ENCODE measurements around the gene DSCAM. TPM values are rescaled to one million over a fixed set of nuclear protein-coding genes. Genes with fewer than 3 reads are reported as not detected.
A peak's percentile ranks its signal among the peaks of the same experiment; 100 is the strongest.

Gene DSCAM
- polyA plus RNA-seq, 4 donors: under 0.01 to 0.22 (median 0.13) TPM; not detected in 1

GRCh38 chr21:40130476-40130875 lies 716.5 kb downstream of the DSCAM start:
- Histone ChIP-seq H3K4me1 (ENCODE audit: control insufficient read depth in 3 of 3, insufficient read depth in 2 of 3, low read depth in 1 of 3, low read length in 2 of 3) (no peaks in the 10 kb centered on the region), H3K9me3 (ENCODE audit: control insufficient read depth in 2 of 2, insufficient read depth in 1 of 2, low read depth in 1 of 2, low read length in 1 of 2) (peaks cover 0 to 5% of the 10 kb centered on the region in 2 donors), H3K36me3 (ENCODE audit: control insufficient read depth in 3 of 3, insufficient read depth in 2 of 3, low read depth in 1 of 3, low read length in 3 of 3) (no peaks in the 10 kb centered on the region), H3K27me3 (ENCODE audit: control insufficient read depth in 3 of 3, insufficient read depth in 3 of 3, low read length in 3 of 3) (no peaks in the 10 kb centered on the region), H3K4me3 (ENCODE audit: low read depth in 1 of 3, low read length in 3 of 3) (no peak overlapping the region), H3K27ac (ENCODE audit: low read depth in 1 of 3, low read length in 2 of 3) (no peak overlapping the region)
- WGBS, 3 donors: 92 to 96% (median 96%) methylated on average over 3 of the region's 3 CpGs
- FAIRE-seq (no peak), DNase-seq (no peak)

DNA sequence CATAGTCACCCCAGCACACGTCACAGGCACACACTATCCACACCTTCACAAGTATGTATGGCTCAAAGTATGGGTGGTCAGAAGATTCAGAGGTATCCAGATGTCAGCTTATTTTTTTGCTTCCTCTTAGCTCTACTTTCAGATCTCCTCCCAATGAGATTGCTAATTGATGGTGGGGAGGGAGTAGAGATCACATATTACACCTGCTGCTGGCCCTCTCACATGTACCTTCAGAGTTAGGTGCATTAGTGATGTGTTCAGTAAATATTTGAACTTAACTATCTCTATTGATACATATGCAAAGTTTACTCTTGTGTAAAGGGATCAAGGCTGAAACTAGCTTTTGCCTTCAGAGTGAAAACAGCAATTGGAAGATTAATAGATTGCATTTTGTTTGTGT lies 717.1 kb downstream of the DSCAM start:
- peaks cover 0 to 5% of the 10 kb centered on the region in 2 donors for H3K9me3 ChIP-seq (ENCODE audit: control insufficient read depth in 2 of 2, insufficient read depth in 1 of 2, low read depth in 1 of 2, low read length in 1 of 2)
- no peak overlapping the region for H3K4me3 ChIP-seq (ENCODE audit: low read depth in 1 of 3, low read length in 3 of 3)
- no peaks in the 10 kb centered on the region for H3K36me3 ChIP-seq (ENCODE audit: control insufficient read depth in 3 of 3, insufficient read depth in 2 of 3, low read depth in 1 of 3, low read length in 3 of 3)
- DNase-seq (peak in 1 of 2 donors; percentile 12), FAIRE-seq (no peak)
- 25 to 72% (median 40%) methylated on average over 1 of the region's 1 CpG for WGBS, 3 donors
- H3K4me1 ChIP-seq (ENCODE audit: control insufficient read depth in 3 of 3, insufficient read depth in 2 of 3, low read depth in 1 of 3, low read length in 2 of 3): no peaks in the 10 kb centered on the region
- H3K27me3 ChIP-seq (ENCODE audit: control insufficient read depth in 3 of 3, insufficient read depth in 3 of 3, low read length in 3 of 3): no peaks in the 10 kb centered on the region
- no peak overlapping the region for H3K27ac ChIP-seq (ENCODE audit: low read depth in 1 of 3, low read length in 2 of 3)

DNA sequence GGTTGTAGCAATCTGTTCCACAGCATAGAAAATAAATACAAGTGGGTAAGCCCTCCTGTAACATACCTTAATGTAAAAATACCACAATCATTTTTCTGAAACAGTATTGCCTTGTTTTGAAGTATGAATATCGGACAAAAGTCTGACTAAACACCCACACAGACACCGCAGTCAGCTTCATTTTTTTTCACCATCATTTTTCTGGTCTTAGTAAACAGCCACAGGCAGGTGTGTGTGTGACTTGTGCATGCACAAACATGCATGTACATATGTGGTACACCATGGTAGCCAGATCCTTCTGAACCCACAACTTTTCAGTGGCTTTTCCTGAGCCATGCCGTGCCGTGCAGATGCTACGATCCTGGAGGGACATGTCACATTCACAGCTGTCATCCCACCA lies 718.1 kb downstream of the DSCAM start:
- WGBS, 3 donors: 82 to 90% (median 90%) methylated on average over 5 of the region's 5 CpGs
- no peaks in the 10 kb centered on the region for H3K36me3 ChIP-seq (ENCODE audit: control insufficient read depth in 3 of 3, insufficient read depth in 2 of 3, low read depth in 1 of 3, low read length in 3 of 3)
- FAIRE-seq: no peak
- H3K9me3 ChIP-seq (ENCODE audit: control insufficient read depth in 2 of 2, insufficient read depth in 1 of 2, low read depth in 1 of 2, low read length in 1 of 2): peaks cover 0 to 5% of the 10 kb centered on the region in 2 donors
- H3K27ac ChIP-seq (ENCODE audit: low read depth in 1 of 3, low read length in 2 of 3): no peak overlapping the region
- no peaks in the 10 kb centered on the region for H3K27me3 ChIP-seq (ENCODE audit: control insufficient read depth in 3 of 3, insufficient read depth in 3 of 3, low read length in 3 of 3)
- DNase-seq: no peak
- H3K4me3 ChIP-seq (ENCODE audit: low read depth in 1 of 3, low read length in 3 of 3): no peak overlapping the region
- no peaks in the 10 kb centered on the region for H3K4me1 ChIP-seq (ENCODE audit: control insufficient read depth in 3 of 3, insufficient read depth in 2 of 3, low read depth in 1 of 3, low read length in 2 of 3)

DNA sequence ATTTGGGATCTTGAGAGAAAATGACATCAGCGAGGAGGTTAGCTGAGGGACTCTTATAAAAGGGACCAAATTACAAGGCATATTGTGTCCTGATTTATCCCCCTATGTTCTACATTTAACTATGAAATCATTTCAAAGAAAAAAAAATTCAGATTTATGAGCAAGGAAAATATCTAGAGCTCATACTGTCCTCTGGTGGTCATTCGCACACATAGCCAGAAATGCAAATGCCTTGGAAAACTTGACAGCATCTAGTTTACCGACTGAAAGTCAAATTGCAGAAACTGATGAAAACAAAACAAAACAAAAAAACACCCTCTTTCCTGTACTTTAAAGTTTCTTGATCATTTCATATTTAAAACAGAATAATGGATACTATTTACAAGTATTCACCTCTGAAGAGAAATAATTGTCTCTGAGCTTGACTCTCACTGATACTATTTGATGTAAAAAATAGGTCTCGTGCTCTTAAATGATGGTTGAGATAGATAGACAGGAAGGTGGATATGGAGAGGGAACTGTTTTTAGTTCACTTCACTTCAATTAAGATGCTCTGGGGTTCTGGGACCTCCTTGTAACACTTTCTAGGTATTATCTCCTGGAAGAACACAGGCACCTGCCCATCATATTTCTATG lies 725.9 kb downstream of the DSCAM start:
- no peak for FAIRE-seq

GRCh38 chr21:40118527-40118926 lies 728.4 kb downstream of the DSCAM start:
- H3K9me3 ChIP-seq (ENCODE audit: control insufficient read depth in 2 of 2, insufficient read depth in 1 of 2, low read depth in 1 of 2, low read length in 1 of 2): no peaks in the 10 kb centered on the region
- H3K4me1 ChIP-seq (ENCODE audit: control insufficient read depth in 3 of 3, insufficient read depth in 2 of 3, low read depth in 1 of 3, low read length in 2 of 3): no peaks in the 10 kb centered on the region
- DNase-seq (no peak), FAIRE-seq (no peak)
- WGBS, 3 donors: 79 to 89% (median 86%) methylated on average over 9 of the region's 9 CpGs
- H3K4me3 ChIP-seq (ENCODE audit: low read depth in 1 of 3, low read length in 3 of 3): no peak overlapping the region
- H3K27ac ChIP-seq (ENCODE audit: low read depth in 1 of 3, low read length in 2 of 3): no peak overlapping the region
- H3K36me3 ChIP-seq (ENCODE audit: control insufficient read depth in 3 of 3, insufficient read depth in 2 of 3, low read depth in 1 of 3, low read length in 3 of 3): no peaks in the 10 kb centered on the region
- no peaks in the 10 kb centered on the region for H3K27me3 ChIP-seq (ENCODE audit: control insufficient read depth in 3 of 3, insufficient read depth in 3 of 3, low read length in 3 of 3)

More for the DNA sequence above, 725.9 kb downstream of the DSCAM start:
- 23 to 33% (median 31%) methylated on average over 4 of the region's 4 CpGs for WGBS, 3 donors
- peak in 1 of 2 donors; percentile 11 for DNase-seq
- no peak overlapping the region for H3K27ac ChIP-seq (ENCODE audit: low read depth in 1 of 3, low read length in 2 of 3)
- H3K4me3 ChIP-seq (ENCODE audit: low read depth in 1 of 3, low read length in 3 of 3): no peak overlapping the region
- no peaks in the 10 kb centered on the region for H3K4me1 ChIP-seq (ENCODE audit: control insufficient read depth in 3 of 3, insufficient read depth in 2 of 3, low read depth in 1 of 3, low read length in 2 of 3)
- H3K27me3 ChIP-seq (ENCODE audit: control insufficient read depth in 3 of 3, insufficient read depth in 3 of 3, low read length in 3 of 3): no peaks in the 10 kb centered on the region
- H3K36me3 ChIP-seq (ENCODE audit: control insufficient read depth in 3 of 3, insufficient read depth in 2 of 3, low read depth in 1 of 3, low read length in 3 of 3): no peaks in the 10 kb centered on the region
- H3K9me3 ChIP-seq (ENCODE audit: control insufficient read depth in 2 of 2, insufficient read depth in 1 of 2, low read depth in 1 of 2, low read length in 1 of 2): no peaks in the 10 kb centered on the region

- Histone ChIP-seq H3K4me1 (ENCODE audit: control insufficient read depth in 3 of 3, insufficient read depth in 2 of 3, low read depth in 1 of 3, low read length in 2 of 3) (no peaks in the 10 kb centered on the region), H3K36me3 (ENCODE audit: control insufficient read depth in 3 of 3, insufficient read depth in 2 of 3, low read depth in 1 of 3, low read length in 3 of 3) (no peaks in the 10 kb centered on the region), H3K27me3 (ENCODE audit: control insufficient read depth in 3 of 3, insufficient read depth in 3 of 3, low read length in 3 of 3) (no peaks in the 10 kb centered on the region), H3K27ac (ENCODE audit: low read depth in 1 of 3, low read length in 2 of 3) (no peak overlapping the region), H3K4me3 (ENCODE audit: low read depth in 1 of 3, low read length in 3 of 3) (no peak overlapping the region), H3K9me3 (ENCODE audit: control insufficient read depth in 2 of 2, insufficient read depth in 1 of 2, low read depth in 1 of 2, low read length in 1 of 2) (no peaks in the 10 kb centered on the region)
- 84 to 91% (median 88%) methylated on average over 4 of the region's 4 CpGs for WGBS, 3 donors
- no peak for FAIRE-seq
- DNase-seq: no peak
Observed at GRCh38 chr21:40117236-40117635, 729.7 kb downstream of the DSCAM start.

DNA sequence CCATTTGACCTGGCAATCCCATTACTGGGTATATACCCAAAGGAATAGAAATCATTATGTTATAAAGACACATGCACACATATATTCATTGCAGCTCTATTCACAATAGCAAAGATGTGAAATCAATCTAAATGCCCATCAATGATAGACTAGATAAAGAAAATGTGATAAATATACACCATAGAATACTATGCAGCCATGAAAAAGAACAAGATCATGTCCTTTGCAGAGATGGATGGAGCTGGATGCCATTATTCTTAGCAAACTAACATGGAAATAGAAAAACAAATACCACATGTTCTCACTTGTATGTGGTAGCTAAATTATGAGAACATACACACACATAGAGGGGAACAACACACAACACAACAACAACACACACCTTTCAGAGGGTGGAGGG lies 731.2 kb downstream of the DSCAM start:
- Histone ChIP-seq H3K4me3 (ENCODE audit: low read depth in 1 of 3, low read length in 3 of 3) (no peak overlapping the region), H3K4me1 (ENCODE audit: control insufficient read depth in 3 of 3, insufficient read depth in 2 of 3, low read depth in 1 of 3, low read length in 2 of 3) (no peaks in the 10 kb centered on the region), H3K27me3 (ENCODE audit: control insufficient read depth in 3 of 3, insufficient read depth in 3 of 3, low read length in 3 of 3) (no peaks in the 10 kb centered on the region), H3K27ac (ENCODE audit: low read depth in 1 of 3, low read length in 2 of 3) (no peak overlapping the region), H3K9me3 (ENCODE audit: control insufficient read depth in 2 of 2, insufficient read depth in 1 of 2, low read depth in 1 of 2, low read length in 1 of 2) (no peaks in the 10 kb centered on the region), H3K36me3 (ENCODE audit: control insufficient read depth in 3 of 3, insufficient read depth in 2 of 3, low read depth in 1 of 3, low read length in 3 of 3) (no peaks in the 10 kb centered on the region)
- FAIRE-seq: no peak
- no peak for DNase-seq

- H3K36me3 ChIP-seq (ENCODE audit: control insufficient read depth in 3 of 3, insufficient read depth in 2 of 3, low read depth in 1 of 3, low read length in 3 of 3): no peaks in the 10 kb centered on the region
- no peak overlapping the region for H3K27ac ChIP-seq (ENCODE audit: low read depth in 1 of 3, low read length in 2 of 3)
- no peaks in the 10 kb centered on the region for H3K9me3 ChIP-seq (ENCODE audit: control insufficient read depth in 2 of 2, insufficient read depth in 1 of 2, low read depth in 1 of 2, low read length in 1 of 2)
- WGBS, 3 donors: 74 to 79% (median 76%) methylated on average over 3 of the region's 3 CpGs
- FAIRE-seq: no peak
- no peaks in the 10 kb centered on the region for H3K27me3 ChIP-seq (ENCODE audit: control insufficient read depth in 3 of 3, insufficient read depth in 3 of 3, low read length in 3 of 3)
- no peak overlapping the region for H3K4me3 ChIP-seq (ENCODE audit: low read depth in 1 of 3, low read length in 3 of 3)
- DNase-seq: no peak
- H3K4me1 ChIP-seq (ENCODE audit: control insufficient read depth in 3 of 3, insufficient read depth in 2 of 3, low read depth in 1 of 3, low read length in 2 of 3): no peaks in the 10 kb centered on the region
Observed at GRCh38 chr21:40102682-40103081, 744.3 kb downstream of the DSCAM start.

DNA sequence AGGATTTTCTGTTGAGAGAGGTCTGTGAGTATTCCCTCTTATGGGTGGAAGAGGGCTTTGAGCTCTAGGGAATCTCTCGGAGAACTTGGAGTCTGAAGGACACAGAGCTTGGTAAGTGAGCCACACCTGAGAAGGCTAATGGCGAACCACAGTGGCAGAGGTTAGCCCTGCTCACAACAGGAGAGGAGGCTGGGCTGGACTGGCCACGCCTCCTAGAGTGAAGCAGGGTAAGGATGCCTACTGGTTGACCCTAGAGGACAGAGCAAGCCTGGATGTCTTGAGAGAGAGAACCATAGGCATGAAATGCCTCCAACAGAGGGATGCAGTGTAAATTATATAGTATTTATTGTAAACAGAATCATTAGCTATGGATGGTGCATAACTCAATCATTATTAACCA lies 747.1 kb downstream of the DSCAM start:
- WGBS, 3 donors: 55 to 69% (median 61%) methylated on average over 3 of the region's 3 CpGs
- FAIRE-seq: no peak
- Histone ChIP-seq H3K9me3 (ENCODE audit: control insufficient read depth in 2 of 2, insufficient read depth in 1 of 2, low read depth in 1 of 2, low read length in 1 of 2) (no peaks in the 10 kb centered on the region), H3K36me3 (ENCODE audit: control insufficient read depth in 3 of 3, insufficient read depth in 2 of 3, low read depth in 1 of 3, low read length in 3 of 3) (no peaks in the 10 kb centered on the region), H3K4me3 (ENCODE audit: low read depth in 1 of 3, low read length in 3 of 3) (no peak overlapping the region), H3K27ac (ENCODE audit: low read depth in 1 of 3, low read length in 2 of 3) (no peak overlapping the region), H3K27me3 (ENCODE audit: control insufficient read depth in 3 of 3, insufficient read depth in 3 of 3, low read length in 3 of 3) (no peaks in the 10 kb centered on the region), H3K4me1 (ENCODE audit: control insufficient read depth in 3 of 3, insufficient read depth in 2 of 3, low read depth in 1 of 3, low read length in 2 of 3) (no peaks in the 10 kb centered on the region)
- no peak for DNase-seq

Measured in small intestine (tissue), 7 donors.